Activated CD8-positive, alpha-beta memory T cell treated with anti-CD3 and anti-CD28 coated beads, Interleukin-2, amount 50 U/mL, for 24 hours (primary cell): Measurements from ENCODE around the gene TM4SF4.

Experiments used
- DNase-seq: peaks from one replicate; pipeline ENCODE4 v3.0.0-alpha.2; 2020; ENCODE audit errors: extremely low read depth

The TM4SF4 gene

GRCh38 chr3:149512073-149512782 lies 37.7 kb downstream of the TM4SF4 start:
- DNase-seq = no peak

- no peak for DNase-seq
Observed at GRCh38 chr3:149514471-149514870, 40.0 kb downstream of the TM4SF4 start.

- no peak for DNase-seq
Observed at GRCh38 chr3:149515249-149515648, 40.8 kb downstream of the TM4SF4 start.

- DNase-seq = no peak
Observed at GRCh38 chr3:149516920-149517319, 42.4 kb downstream of the TM4SF4 start.

GRCh38 chr3:149519912-149520311 lies 45.4 kb downstream of the TM4SF4 start:
- no peak for DNase-seq

GRCh38 chr3:149523512-149524299 lies 49.2 kb downstream of the TM4SF4 start:
- DNase-seq = no peak

- no peak for DNase-seq
Observed at GRCh38 chr3:149527531-149528339, 53.2 kb downstream of the TM4SF4 start.

- no peak for DNase-seq
Observed at GRCh38 chr3:149528340-149528650, 53.8 kb downstream of the TM4SF4 start.

GRCh38 chr3:149529099-149529498 lies 54.6 kb downstream of the TM4SF4 start:
- no peak for DNase-seq

GRCh38 chr3:149532489-149533180 lies 58.1 kb downstream of the TM4SF4 start:
- DNase-seq = no peak

GRCh38 chr3:149534082-149534481 lies 59.6 kb downstream of the TM4SF4 start:
- DNase-seq = no peak

GRCh38 chr3:149534671-149535332 lies 60.3 kb downstream of the TM4SF4 start:
- no peak for DNase-seq

GRCh38 chr3:149535333-149535685 lies 60.8 kb downstream of the TM4SF4 start:
- no peak for DNase-seq

GRCh38 chr3:149536429-149536828 lies 61.9 kb downstream of the TM4SF4 start:
- no peak for DNase-seq

- DNase-seq = no peak
Observed at GRCh38 chr3:149538371-149538770, 63.9 kb downstream of the TM4SF4 start.

GRCh38 chr3:149541091-149541491 lies 66.6 kb downstream of the TM4SF4 start:
- DNase-seq = no peak

- no peak for DNase-seq
Observed at GRCh38 chr3:149542375-149543312, 68.1 kb downstream of the TM4SF4 start.

- no peak for DNase-seq
Observed at GRCh38 chr3:149545049-149545448, 70.6 kb downstream of the TM4SF4 start.

GRCh38 chr3:149547413-149547812 lies 72.9 kb downstream of the TM4SF4 start:
- no peak for DNase-seq

- no peak for DNase-seq
Observed at GRCh38 chr3:149547954-149548668, 73.6 kb downstream of the TM4SF4 start.
